OCI-LY7 (cell line): Measurements from ENCODE around the gene SKA3. TPM values are rescaled to one million over a fixed set of nuclear protein-coding genes. Genes with fewer than 3 reads are reported as not detected.
"Not testable (repeated sequence)": the region's sequence is repeated elsewhere in the genome, so short reads cannot be mapped to it uniquely, and the experiment has no call there.

Experiments used
- BruUV-seq: library from RNA; stranded (reverse); fragments of 400-500 nt; replicated peaks from 2 replicates; lab custom pipeline; 2021; lab: Mats Ljungman, UMichigan
- CTCF ChIA-PET: fragments of 300-600 bp; sonication (Branson Sonifier 250); formaldehyde crosslinking; loops from one replicate; lab custom pipeline; 2022; ENCODE audit warnings: antibody characterized with exemption; ENCODE audit not compliant: unreplicated experiment; lab: Charles Lee
- POLR2A ChIA-PET: fragments of 300-600 bp; sonication (Branson Sonifier 250); formaldehyde crosslinking; loops from one replicate; lab custom pipeline; 2022; ENCODE audit warnings: antibody characterized with exemption; lab: Charles Lee
- DNase-seq: peaks from one replicate; pipeline ENCODE4 v3.0.0-alpha.2; 2015; ENCODE audit warnings: low spot score
- H2AFZ ChIP-seq: fragments of 200-600 bp; sonication (generic), shearing (Covaris generic); 2 replicates; pipeline ENCODE4 v1.6.1; 2014; ENCODE audit warnings: mild to moderate bottlenecking, antibody characterized with exemption, low read length, moderate library complexity
- H3K27ac ChIP-seq: fragments of 200-600 bp; sonication (generic); 2 replicates; pipeline ENCODE4 v1.5.1; 2014; ENCODE audit warnings: mixed run types, low read depth, mild to moderate bottlenecking, moderate library complexity, low read length, inconsistent platforms; ENCODE audit not compliant: poor library complexity, severe bottlenecking
- H3K36me3 ChIP-seq: fragments of 200-600 bp; sonication (generic); 2 replicates; pipeline ENCODE4 v1.6.1; 2014; ENCODE audit warnings: mild to moderate bottlenecking, antibody characterized with exemption, low read length, moderate library complexity, mixed read lengths; ENCODE audit not compliant: insufficient read depth
- H3K4me1 ChIP-seq: fragments of 200-600 bp; sonication (generic); 2 replicates; pipeline ENCODE4 v1.5.1; 2014; ENCODE audit warnings: mild to moderate bottlenecking, low read length; ENCODE audit not compliant: insufficient read depth, poor library complexity, severe bottlenecking
- H3K4me2 ChIP-seq: fragments of 200-600 bp; sonication (generic); 2 replicates; pipeline ENCODE4 v1.6.1; 2014; ENCODE audit warnings: mild to moderate bottlenecking, low read length
- H3K4me3 ChIP-seq: fragments of 200-600 bp; sonication (generic); 2 replicates; pipeline ENCODE4 v1.5.1; 2014; ENCODE audit warnings: mild to moderate bottlenecking, low read depth, low read length; ENCODE audit not compliant: poor library complexity, severe bottlenecking
- H3K79me2 ChIP-seq: fragments of 200-600 bp; sonication (generic); 2 replicates; pipeline ENCODE4 v1.6.1; 2016; ENCODE audit warnings: low read depth, mild to moderate bottlenecking, low read length, moderate library complexity, mixed read lengths; ENCODE audit not compliant: insufficient read depth
- H3K9me2 ChIP-seq: fragments of 200-600 bp; sonication (generic); 2 replicates; pipeline ENCODE4 v1.6.1; 2016; ENCODE audit warnings: mild to moderate bottlenecking, low read length, mixed read lengths; ENCODE audit not compliant: insufficient read depth
- H3K9me3 ChIP-seq: fragments of 200-600 bp; sonication (generic); 2 replicates; pipeline ENCODE4 v1.6.1; 2014; ENCODE audit warnings: mild to moderate bottlenecking, mixed run types, low read length, mixed read lengths
- H4K20me1 ChIP-seq: fragments of 200-600 bp; sonication (generic); 2 replicates; pipeline ENCODE4 v1.6.1; 2014; ENCODE audit warnings: mild to moderate bottlenecking, antibody characterized with exemption, low read length, moderate library complexity, mixed read lengths; ENCODE audit not compliant: insufficient read depth
- EZH2phosphoT487 ChIP-seq: fragments of 200-600 bp; sonication (generic); IDR thresholded peaks from 2 replicates; pipeline ENCODE4 v1.6.1; 2018; ENCODE audit warnings: low read depth, borderline replicate concordance, mild to moderate bottlenecking, mixed run types, antibody characterized with exemption, low read length, moderate library complexity, mixed read lengths
- intact Hi-C: fragments of 100-400 bp; cut with micrococcal nuclease; formaldehyde crosslinking; loops from one replicate; pipeline ENCODE4 v1.10.0; 2022; ENCODE audit not compliant: unreplicated experiment
- total RNA-seq, 2 experiments: library from RNA; depleted of rRNA in 1 of 2; stranded (reverse); fragments of >200 nt in 1 of 2; shearing (Covaris generic) in 1 of 2; gene quantifications; 2 replicates each; pipeline ENCODE4 v1.2.3, GENCODE V29; 2014 to 2022
- TF ChIP-seq, protein P1 (sequence below): fragments of 200-600 bp; sonication (generic); conservative IDR thresholded peaks from 2 replicates; pipeline ENCODE4 v1.5.1; 2014; ENCODE audit warnings: mild to moderate bottlenecking, antibody characterized with exemption, low read length, moderate library complexity, mixed read lengths

SKA3 gene
- total RNA-seq, 2 experiments from 2014 or later = 34.4 to 42.4 TPM

DNA sequence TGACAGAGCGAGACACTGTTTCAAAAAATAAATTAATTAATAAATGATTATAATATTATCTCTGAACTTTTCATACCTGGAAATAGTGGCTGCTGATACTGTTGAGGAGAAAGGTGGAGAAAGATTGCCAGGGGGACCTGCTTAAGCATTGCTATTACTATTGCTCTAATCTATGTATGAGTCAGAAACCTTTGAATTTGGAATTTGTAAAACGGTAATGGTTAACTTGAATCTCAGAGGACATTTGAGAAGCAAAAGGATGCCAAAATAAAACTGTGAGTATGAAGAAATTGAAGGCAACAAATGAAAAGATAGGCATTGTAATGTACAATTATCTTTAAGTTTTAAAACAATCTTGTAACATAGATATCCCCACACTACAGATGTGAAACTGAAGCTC is 5.3 kb upstream of the SKA3 start:
- no peaks in the 10 kb centered on the region for H3K9me2 ChIP-seq
- BruUV-seq = no TSS peak
- POLR2A ChIA-PET = no interaction called here
- CTCF ChIA-PET = no interaction called here
- H3K36me3 ChIP-seq = peaks cover 15% of the 10 kb centered on the region
- H4K20me1 ChIP-seq = no peaks in the 10 kb centered on the region; the same call in 1 of the 2 replicates
- no peak for DNase-seq
- H3K4me3 ChIP-seq = no peak overlapping the region
- H3K4me1 ChIP-seq = peaks cover 13% of the 10 kb centered on the region
- no peaks in the 10 kb centered on the region for H3K9me3 ChIP-seq
- H3K4me2 ChIP-seq = no peak overlapping the region
- H3K27ac ChIP-seq = no peak overlapping the region
- no peak for TF ChIP-seq EZH2phosphoT487
- TF ChIP-seq, protein P1, sequence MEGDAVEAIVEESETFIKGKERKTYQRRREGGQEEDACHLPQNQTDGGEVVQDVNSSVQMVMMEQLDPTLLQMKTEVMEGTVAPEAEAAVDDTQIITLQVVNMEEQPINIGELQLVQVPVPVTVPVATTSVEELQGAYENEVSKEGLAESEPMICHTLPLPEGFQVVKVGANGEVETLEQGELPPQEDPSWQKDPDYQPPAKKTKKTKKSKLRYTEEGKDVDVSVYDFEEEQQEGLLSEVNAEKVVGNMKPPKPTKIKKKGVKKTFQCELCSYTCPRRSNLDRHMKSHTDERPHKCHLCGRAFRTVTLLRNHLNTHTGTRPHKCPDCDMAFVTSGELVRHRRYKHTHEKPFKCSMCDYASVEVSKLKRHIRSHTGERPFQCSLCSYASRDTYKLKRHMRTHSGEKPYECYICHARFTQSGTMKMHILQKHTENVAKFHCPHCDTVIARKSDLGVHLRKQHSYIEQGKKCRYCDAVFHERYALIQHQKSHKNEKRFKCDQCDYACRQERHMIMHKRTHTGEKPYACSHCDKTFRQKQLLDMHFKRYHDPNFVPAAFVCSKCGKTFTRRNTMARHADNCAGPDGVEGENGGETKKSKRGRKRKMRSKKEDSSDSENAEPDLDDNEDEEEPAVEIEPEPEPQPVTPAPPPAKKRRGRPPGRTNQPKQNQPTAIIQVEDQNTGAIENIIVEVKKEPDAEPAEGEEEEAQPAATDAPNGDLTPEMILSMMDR = no peak
- peaks cover 25% of the 10 kb centered on the region for H3K79me2 ChIP-seq
- intact Hi-C loops = loop anchor here (2.0 kb wide), 1 partner anchor 239 kb away; no protein-coding TSS in a partner anchor
- no peak overlapping the region for H2AFZ ChIP-seq

DNA sequence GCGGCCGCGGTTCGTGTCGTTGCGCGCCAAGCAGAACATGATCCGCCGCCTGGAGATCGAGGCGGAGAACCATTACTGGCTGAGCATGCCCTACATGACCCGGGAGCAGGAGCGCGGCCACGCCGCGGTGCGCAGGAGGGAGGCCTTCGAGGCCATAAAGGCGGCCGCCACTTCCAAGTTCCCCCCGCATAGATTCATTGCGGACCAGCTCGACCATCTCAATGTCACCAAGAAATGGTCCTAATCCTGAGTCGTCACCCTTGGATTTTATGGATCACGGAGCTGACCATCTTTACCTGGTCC is 581 bp upstream of the SKA3 start:
- H2AFZ ChIP-seq = peak overlapping the region; percentile 26
- peak overlapping the region; percentile 86 for H3K4me3 ChIP-seq
- no peaks in the 10 kb centered on the region for H3K9me3 ChIP-seq
- DNase-seq = no peak
- peaks cover 36% of the 10 kb centered on the region for H3K36me3 ChIP-seq
- peak overlapping the region; percentile 95 for H3K4me2 ChIP-seq
- H3K27ac ChIP-seq = peak overlapping the region; percentile 75
- H3K9me2 ChIP-seq = no peaks in the 10 kb centered on the region
- BruUV-seq = TSS peak; percentile 92
- H3K79me2 ChIP-seq = peaks cover 65% of the 10 kb centered on the region
- CTCF ChIA-PET = no interaction called here
- TF ChIP-seq, protein P1 = no peak
- no peak for TF ChIP-seq EZH2phosphoT487
- intact Hi-C loops = loop anchor here (2.0 to 5.0 kb wide), 4 partner anchors 122 to 495 kb away; partner anchors contain the start of genes FGF9 and MICU2
- POLR2A ChIA-PET = interaction anchor here (0.5 to 3.1 kb wide), 16 partner anchors 10 to 1217 kb away, joined by 3 to 26 read pairs (median 5); partner anchors contain the start of gene MICU2
- H3K4me1 ChIP-seq = peaks cover 30% of the 10 kb centered on the region
- H4K20me1 ChIP-seq = peaks cover 7% of the 10 kb centered on the region

GRCh38 chr13:21175656-21176214 is 617 bp downstream of the SKA3 start:
- POLR2A ChIA-PET = interaction anchor here (0.6 to 3.1 kb wide), 17 partner anchors 8 to 1216 kb away, joined by 3 to 26 read pairs (median 5); partner anchors contain the start of gene MICU2
- Histone ChIP-seq H3K4me3 (peak overlapping the region; percentile 86), H3K36me3 (peaks cover 48% of the 10 kb centered on the region), H3K4me2 (peak overlapping the region; percentile 77), H4K20me1 (peaks cover 7% of the 10 kb centered on the region), H3K79me2 (peaks cover 72% of the 10 kb centered on the region), H3K4me1 (peaks cover 30% of the 10 kb centered on the region), H3K9me2 (no peaks in the 10 kb centered on the region), H3K27ac (peak overlapping the region; percentile 75), H2AFZ (peak overlapping the region; percentile 53; the same call in 1 of the 2 replicates), H3K9me3 (no peaks in the 10 kb centered on the region)
- TSS peak; percentile 74 for BruUV-seq
- CTCF ChIA-PET = no interaction called here
- peak; percentile 37 for DNase-seq
- TF ChIP-seq, protein P1 = no peak
- no peak for TF ChIP-seq EZH2phosphoT487
- intact Hi-C loops = loop anchor here (2.0 to 5.0 kb wide), 4 partner anchors 123 to 497 kb away; partner anchors contain the start of genes FGF9 and MICU2

- intact Hi-C loops, H3K9me2 ChIP-seq, CTCF ChIA-PET, H3K27ac ChIP-seq, H2AFZ ChIP-seq, H3K4me3 ChIP-seq, H4K20me1 ChIP-seq, BruUV-seq, H3K9me3 ChIP-seq, H3K4me2 ChIP-seq, DNase-seq, POLR2A ChIA-PET: not testable (repeated sequence)
- Histone ChIP-seq H3K4me1 (peaks cover 30% of the 10 kb centered on the region), H3K79me2 (peaks cover 82% of the 10 kb centered on the region), H3K36me3 (peaks cover 62% of the 10 kb centered on the region)
Observed at GRCh38 chr13:21173767-21174166, 2.6 kb downstream of the SKA3 start.
